ENCODE results near the gene DSG3. TPM values are rescaled to one million over a fixed set of nuclear protein-coding genes. Genes with fewer than 3 reads are reported as not detected.

DSG3 gene
- total and polyA plus RNA-seq, 2 of the 13 experiments (the other 11 are each of a cell fraction or from before 2014, with no cell fraction given) = not detected

- TF ChIP-seq, protein P1, sequence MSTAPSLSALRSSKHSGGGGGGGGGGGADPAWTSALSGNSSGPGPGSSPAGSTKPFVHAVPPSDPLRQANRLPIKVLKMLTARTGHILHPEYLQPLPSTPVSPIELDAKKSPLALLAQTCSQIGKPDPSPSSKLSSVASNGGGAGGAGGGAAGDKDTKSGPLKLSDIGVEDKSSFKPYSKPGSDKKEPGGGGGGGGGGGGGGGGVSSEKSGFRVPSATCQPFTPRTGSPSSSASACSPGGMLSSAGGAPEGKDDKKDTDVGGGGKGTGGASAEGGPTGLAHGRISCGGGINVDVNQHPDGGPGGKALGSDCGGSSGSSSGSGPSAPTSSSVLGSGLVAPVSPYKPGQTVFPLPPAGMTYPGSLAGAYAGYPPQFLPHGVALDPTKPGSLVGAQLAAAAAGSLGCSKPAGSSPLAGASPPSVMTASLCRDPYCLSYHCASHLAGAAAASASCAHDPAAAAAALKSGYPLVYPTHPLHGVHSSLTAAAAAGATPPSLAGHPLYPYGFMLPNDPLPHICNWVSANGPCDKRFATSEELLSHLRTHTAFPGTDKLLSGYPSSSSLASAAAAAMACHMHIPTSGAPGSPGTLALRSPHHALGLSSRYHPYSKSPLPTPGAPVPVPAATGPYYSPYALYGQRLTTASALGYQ (CRISPR knock-in tag; IDR thresholded peaks at IDR 0.05) = peak; percentile 18; the same call in 1 of the 2 replicates
- TF ChIP-seq KIAA2018 (CRISPR knock-in tag; IDR thresholded peaks at IDR 0.05; ENCODE audit: borderline replicate concordance) (no peak), ZNF564 (CRISPR knock-in tag; IDR thresholded peaks at IDR 0.05) (no peak), SOX13 (IDR thresholded peaks at IDR 0.05) (no peak), SOX13 (CRISPR knock-in tag; conservative IDR thresholded peaks at IDR 0.05 in 1 of 2, IDR thresholded peaks at IDR 0.05 in 1 of 2) (peak in 1 of 2 experiments; percentile 16; a peak in 1 of 4 replicates), RAD21 (CRISPR knock-in tag; IDR thresholded peaks at IDR 0.05) (peak; percentile 15; the same call in 1 of the 2 replicates), ISX (CRISPR knock-in tag; conservative IDR thresholded peaks at IDR 0.05) (no peak), NKX3-1 (CRISPR knock-in tag; IDR thresholded peaks at IDR 0.05) (0 out of 2 replicates have a peak, but pooled peaks have one; percentile 21), MEIS2 (CRISPR knock-in tag; IDR thresholded peaks at IDR 0.05) (0 out of 2 replicates have a peak, but pooled peaks have one; percentile 2), AHR (CRISPR knock-in tag; IDR thresholded peaks at IDR 0.05) (peak; percentile 42; the same call in 1 of the 2 replicates), E2F1 (CRISPR knock-in tag; IDR thresholded peaks at IDR 0.05) (peak; percentile 42; the same call in 1 of the 2 replicates)
- TF ChIP-seq, protein P2, sequence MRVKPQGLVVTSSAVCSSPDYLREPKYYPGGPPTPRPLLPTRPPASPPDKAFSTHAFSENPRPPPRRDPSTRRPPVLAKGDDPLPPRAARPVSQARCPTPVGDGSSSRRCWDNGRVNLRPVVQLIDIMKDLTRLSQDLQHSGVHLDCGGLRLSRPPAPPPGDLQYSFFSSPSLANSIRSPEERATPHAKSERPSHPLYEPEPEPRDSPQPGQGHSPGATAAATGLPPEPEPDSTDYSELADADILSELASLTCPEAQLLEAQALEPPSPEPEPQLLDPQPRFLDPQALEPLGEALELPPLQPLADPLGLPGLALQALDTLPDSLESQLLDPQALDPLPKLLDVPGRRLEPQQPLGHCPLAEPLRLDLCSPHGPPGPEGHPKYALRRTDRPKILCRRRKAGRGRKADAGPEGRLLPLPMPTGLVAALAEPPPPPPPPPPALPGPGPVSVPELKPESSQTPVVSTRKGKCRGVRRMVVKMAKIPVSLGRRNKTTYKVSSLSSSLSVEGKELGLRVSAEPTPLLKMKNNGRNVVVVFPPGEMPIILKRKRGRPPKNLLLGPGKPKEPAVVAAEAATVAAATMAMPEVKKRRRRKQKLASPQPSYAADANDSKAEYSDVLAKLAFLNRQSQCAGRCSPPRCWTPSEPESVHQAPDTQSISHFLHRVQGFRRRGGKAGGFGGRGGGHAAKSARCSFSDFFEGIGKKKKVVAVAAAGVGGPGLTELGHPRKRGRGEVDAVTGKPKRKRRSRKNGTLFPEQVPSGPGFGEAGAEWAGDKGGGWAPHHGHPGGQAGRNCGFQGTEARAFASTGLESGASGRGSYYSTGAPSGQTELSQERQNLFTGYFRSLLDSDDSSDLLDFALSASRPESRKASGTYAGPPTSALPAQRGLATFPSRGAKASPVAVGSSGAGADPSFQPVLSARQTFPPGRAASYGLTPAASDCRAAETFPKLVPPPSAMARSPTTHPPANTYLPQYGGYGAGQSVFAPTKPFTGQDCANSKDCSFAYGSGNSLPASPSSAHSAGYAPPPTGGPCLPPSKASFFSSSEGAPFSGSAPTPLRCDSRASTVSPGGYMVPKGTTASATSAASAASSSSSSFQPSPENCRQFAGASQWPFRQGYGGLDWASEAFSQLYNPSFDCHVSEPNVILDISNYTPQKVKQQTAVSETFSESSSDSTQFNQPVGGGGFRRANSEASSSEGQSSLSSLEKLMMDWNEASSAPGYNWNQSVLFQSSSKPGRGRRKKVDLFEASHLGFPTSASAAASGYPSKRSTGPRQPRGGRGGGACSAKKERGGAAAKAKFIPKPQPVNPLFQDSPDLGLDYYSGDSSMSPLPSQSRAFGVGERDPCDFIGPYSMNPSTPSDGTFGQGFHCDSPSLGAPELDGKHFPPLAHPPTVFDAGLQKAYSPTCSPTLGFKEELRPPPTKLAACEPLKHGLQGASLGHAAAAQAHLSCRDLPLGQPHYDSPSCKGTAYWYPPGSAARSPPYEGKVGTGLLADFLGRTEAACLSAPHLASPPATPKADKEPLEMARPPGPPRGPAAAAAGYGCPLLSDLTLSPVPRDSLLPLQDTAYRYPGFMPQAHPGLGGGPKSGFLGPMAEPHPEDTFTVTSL (CRISPR knock-in tag; IDR thresholded peaks at IDR 0.05; ENCODE audit: borderline replicate concordance) = 0 out of 2 replicates have a peak, but pooled peaks have one; percentile 31
These were observed 49.9 kb downstream of the DSG3 start (continued) for GRCh38 chr18:31497404-31497835.
